Measurements from ENCODE around the gene NFATC4.
"Not testable (repeated sequence)": the region's sequence is repeated elsewhere in the genome, so short reads cannot be mapped to it uniquely, and the experiment has no call there.

NFATC4 gene

DNA sequence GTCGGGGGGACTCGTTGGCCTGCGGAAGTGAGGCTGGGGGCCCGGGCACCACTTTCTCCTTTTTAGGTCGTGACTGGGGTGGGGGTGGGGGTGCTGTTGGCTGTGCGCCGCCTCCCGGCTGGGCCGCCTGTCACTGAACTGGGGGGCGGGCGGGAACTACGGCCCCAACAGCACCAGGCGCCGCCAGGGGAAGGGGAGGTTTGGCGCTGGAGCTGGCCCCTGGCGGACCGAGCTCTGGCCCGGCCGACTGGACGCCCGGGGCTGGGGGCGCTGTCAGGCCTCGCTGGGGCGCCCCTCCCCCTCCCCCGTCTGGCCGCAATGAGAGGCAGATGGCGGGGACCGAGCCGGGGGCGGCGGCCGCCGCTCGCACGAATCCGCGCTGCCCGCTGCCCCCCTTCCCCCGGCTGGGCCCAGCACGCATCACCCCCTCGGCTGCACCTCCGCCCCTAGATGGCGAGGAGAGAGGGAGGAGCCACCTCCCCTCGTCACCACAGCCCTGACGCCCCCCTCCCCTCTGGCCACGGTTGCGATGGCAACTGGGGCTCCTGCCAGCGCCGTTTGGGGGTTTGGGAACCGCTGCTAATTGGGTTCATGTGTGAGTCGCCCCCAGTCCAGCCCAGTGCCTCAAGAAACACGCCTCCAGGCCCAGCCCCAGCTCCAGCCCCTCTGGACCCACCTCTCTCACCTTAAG is 723 bp downstream of the NFATC4 start:
- peak; percentile 68 for DNase-seq

DNA sequence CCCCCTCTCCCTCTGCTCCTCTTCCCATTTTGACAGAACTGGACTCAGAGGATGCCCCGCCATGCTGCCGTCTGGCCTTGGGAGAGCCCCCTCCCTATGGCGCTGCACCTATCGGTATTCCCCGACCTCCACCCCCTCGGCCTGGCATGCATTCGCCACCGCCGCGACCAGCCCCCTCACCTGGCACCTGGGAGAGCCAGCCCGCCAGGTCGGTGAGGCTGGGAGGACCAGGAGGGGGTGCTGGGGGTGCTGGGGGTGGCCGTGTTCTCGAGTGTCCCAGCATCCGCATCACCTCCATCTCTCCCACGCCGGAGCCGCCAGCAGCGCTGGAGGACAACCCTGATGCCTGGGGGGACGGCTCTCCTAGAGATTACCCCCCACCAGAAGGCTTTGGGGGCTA is 1.5 kb downstream of the NFATC4 start:
- DNase-seq: no peak

DNA sequence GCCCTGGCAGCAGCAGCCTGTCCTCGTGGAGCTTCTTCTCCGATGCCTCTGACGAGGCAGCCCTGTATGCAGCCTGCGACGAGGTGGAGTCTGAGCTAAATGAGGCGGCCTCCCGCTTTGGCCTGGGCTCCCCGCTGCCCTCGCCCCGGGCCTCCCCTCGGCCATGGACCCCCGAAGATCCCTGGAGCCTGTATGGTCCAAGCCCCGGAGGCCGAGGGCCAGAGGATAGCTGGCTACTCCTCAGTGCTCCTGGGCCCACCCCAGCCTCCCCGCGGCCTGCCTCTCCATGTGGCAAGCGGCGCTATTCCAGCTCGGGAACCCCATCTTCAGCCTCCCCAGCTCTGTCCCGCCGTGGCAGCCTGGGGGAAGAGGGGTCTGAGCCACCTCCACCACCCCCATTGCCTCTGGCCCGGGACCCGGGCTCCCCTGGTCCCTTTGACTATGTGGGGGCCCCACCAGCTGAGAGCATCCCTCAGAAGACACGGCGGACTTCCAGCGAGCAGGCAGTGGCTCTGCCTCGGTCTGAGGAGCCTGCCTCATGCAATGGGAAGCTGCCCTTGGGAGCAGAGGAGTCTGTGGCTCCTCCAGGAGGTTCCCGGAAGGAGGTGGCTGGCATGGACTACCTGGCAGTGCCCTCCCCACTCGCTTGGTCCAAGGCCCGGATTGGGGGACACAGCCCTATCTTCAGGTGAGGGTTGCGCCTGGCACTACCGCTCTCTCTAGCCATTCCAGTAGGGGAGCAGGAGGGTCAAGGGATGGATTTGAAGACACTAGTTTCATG is 2.1 kb downstream of the NFATC4 start:
- DNase-seq: no peak

- no peak for DNase-seq
These were observed 2.8 kb downstream of the NFATC4 start for GRCh38 chr14:24370748-24371147.

GRCh38 chr14:24371605-24372004 is 3.6 kb downstream of the NFATC4 start:
- not testable (repeated sequence) for DNase-seq

GRCh38 chr14:24372701-24373416 is 4.9 kb downstream of the NFATC4 start:
- DNase-seq: peak; percentile 18

- DNase-seq: no peak
These were observed 8.6 kb downstream of the NFATC4 start for GRCh38 chr14:24376448-24377070.

DNA sequence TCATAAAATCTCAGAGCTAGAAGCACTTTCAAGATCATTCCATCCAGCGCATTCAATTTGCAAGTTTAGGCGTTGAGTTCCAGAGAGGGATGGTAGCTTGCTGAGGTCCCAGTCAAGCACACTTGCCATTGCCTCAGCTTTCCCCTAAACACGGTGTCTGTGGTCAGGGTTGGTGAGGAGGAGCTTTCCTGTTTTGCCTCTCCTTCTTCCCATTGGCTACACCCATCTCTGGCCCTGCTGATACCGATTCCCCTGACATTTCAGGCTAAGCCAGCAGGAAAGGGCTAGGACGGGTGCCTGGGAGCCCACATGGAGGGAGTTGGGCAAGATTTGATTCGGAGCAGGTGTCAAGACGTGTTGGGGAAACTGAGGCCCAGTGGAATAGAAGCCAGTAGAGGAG is 9.1 kb downstream of the NFATC4 start:
- DNase-seq: no peak

DNA sequence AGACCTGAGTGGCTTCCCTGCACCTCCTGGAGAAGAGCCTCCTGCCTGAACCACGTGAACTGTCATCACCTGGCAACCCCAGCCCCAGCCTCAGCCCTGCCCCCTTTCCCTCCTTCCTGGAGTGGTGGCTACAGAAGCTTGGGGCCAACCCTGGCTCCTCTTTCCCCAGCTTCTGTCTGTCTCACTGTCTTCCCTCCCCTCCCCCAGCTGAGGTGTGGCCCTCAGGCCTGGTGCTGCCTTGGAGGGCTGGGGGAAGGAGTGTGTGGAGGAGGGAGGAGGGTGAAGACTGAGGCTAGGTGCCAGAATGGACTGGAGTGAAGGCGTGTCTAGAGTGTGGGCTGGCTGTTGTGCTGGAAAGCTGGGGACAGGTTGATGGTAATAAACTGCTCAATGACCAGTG is 9.7 kb downstream of the NFATC4 start:
- DNase-seq: peak; percentile 66

GRCh38 chr14:24378327-24378726 is 10.3 kb downstream of the NFATC4 start:
- no peak for DNase-seq

DNA sequence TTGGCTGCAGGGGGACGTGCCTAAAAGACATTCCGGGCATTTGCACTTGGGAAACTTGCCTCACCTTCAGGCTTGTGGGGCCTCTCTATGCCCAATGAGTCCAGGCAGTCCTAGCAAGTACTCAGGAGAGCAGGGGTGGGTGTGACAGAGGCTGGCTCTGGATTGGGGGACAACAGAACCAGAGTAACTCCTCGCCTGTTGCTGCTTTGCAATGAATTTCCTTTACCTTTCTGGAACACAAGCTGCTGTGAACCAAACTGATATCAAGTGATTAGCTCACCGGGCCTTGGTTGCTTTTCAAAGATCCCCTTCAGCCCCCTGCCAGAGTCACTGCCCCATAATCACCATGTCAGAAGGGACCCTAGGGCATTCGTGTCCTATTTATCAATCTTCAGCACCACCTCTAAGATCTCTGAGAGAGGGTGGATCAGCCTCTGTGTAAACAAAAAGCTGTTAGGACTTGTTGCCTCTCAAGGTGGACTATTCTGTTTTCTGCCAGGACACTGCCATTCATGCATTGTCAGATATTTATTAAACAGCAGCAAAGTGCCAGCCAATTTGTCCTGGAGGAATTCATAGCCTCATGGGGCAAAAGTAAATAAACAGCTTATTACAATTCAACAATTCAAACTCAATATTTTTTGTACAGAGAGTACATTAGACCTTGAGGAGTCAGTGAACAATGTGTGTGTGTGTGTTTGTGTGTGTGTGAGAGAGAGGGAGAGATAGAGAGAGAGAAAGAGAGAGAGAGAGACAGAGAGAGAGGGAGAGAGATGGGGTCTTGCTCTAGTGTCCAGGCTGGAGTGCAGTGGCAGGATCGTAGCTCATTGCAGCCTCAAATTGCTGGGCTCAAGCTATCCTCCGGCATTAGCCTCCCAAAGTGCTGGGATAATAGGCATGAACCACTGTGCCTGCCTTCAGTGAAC is 11.3 kb downstream of the NFATC4 start:
- DNase-seq: no peak

DNA sequence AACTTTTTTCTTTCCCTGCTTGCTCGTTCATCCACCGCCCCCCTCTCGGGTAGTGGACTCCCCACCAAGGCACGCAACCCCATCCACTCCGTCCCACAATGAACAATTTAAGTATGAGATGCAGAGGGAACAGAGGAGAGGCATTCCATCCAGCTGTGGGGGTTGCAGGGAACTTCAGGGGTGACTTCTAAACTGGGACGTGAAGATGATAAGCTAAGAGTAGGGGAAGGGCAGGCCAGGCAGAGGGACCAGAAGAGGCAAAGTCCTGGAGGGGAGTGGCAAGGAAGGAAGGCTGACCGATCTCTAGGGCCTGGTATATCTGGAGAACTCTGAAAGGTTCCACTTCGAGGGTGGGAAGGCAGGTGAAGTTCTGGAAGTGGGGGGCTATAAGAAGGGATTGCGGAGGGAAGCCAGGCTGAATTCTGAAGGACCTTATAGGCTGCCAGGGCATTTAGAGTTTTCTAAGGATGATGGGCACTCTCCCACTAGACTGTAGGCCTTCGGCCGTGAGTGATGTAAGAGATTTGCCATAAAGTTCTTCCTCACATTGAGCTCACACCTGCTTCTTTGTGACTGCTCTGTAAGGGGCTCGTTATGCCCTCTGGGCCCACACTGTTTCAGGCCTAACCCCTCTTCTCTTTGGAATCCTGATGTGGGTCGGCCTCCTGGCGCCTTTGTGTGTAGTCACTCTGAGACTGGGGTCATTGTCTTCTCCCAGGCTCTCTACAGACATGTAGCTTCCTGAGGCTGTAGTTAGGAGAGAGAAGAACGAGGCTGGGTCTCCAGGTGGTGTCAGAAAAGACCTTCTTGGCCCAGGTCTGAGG is 12.1 kb downstream of the NFATC4 start:
- no peak for DNase-seq

DNA sequence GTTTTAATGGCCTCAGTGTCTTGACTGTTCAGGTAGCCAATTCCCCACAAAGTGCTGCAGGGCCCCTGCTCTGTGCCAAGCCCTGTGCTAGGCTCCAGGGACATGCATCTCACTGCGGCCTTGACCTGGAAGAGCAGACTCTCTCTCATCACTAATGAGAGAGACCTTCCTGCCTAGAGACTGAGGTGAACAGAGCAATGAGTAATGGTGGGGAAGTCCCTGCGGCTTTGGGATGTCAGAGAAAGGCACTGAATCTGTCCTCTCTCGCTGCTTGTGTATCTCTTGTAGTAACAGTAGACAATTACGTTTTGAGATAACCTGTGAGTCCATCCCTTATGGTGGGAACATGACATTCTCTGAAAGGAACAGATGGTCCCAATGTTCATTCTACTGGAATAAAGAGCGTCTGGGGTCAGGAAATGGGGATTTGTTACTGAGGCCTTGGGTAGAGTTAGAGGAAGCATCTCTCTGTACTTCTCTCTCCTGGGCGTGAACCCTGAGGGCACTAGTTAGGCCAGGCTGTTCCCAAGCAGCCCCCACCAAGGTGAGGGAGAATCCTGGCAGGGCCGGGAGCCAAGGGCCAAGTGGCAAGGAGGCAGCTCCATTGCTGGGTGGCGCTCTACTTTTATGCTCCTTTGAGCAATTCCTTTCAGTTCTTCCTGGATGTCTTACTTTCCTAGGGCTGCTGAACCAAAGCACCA is 13.5 kb downstream of the NFATC4 start:
- DNase-seq: no peak

DNA sequence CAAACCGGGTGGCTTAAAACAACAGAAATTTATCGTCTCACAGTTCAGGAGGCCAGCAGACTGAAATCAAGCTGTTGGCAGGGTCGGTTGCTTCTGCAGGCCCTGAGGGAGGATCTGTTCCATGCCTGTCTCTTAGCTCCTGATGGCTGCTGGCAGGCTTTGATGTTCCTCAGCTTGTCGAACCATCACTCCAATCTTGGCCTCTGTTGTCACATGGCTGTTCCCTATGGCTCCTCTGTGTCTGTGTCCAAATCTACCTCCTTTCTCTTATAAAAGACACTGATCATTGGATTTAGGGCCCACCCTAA is 14.0 kb downstream of the NFATC4 start:
- no peak for DNase-seq

DNA sequence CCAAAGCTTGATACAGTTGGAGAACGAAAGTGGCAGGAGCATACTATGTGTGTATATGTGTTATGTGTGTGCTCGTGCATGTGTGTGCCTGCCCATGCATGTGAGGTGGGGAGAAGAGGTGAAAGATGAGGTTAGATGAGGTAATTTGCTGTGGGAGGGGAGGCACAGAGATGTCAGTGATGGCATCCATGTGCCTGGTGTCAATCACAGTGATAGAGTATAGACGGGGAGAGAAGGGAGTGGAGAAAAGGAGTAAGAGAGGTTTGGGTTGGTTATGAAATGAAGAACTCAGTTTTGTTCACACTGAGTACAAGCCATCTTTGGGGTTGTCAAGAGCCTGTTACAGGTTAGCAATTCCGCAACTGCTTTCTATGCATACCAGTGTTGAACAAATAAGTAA is 16.2 kb downstream of the NFATC4 start:
- no peak for DNase-seq

GRCh38 chr14:24385524-24385923 is 17.5 kb downstream of the NFATC4 start:
- no peak for DNase-seq

DNA sequence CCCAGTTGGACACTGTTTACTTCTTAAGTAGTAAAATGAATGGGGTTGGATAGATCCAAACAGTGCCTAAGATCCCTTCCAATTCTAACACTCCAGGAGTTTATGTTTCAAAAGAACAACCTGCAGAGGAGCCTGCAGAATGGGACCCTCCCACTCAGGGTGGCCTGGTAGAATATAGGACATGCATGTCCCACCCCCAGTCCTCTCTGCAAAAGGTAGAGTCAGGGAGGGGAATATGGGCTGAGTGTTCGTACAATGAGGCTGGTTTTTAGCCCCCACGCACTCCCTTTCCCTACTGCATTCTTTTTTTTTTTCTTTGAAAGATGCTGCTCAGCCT is 19.0 kb downstream of the NFATC4 start:
- DNase-seq: no peak

- DNase-seq: not testable (repeated sequence)
These were observed 19.6 kb downstream of the NFATC4 start for GRCh38 chr14:24387579-24387978.

- no peak for DNase-seq
These were observed 20.6 kb downstream of the NFATC4 start for GRCh38 chr14:24388474-24389179.

DNA sequence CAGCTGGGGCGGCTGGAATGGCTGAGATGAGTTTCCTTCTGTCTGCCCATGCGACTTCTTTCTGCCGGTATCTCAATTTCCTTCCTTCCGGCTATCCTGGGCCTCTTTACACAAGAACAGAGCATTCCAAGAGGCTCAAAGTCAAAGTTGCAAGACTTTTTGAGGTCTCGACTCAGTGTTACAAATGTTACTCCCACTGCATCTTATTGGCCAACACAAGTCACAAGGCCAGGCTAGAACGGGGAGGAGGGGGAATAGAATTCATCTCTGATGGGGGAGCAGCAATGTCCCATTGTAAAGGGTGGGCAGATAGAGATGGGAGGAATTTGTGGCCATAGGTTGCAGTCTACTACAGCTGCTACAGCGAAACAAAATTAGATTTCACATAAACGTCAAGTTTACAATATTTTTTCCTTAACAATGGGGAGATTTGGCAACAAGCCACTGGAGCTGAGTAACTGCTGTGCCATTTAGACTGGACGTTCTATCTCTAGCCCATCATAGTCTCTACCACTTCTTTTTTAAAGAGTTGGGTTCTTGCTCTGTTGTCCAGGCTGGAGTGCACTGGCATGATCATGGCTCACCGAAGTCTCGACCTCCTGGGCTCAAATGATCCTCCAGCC is 21.4 kb downstream of the NFATC4 start:
- no peak for DNase-seq
